Activated CD4-positive, alpha-beta T cell treated with anti-CD3 and anti-CD28 coated beads, Interleukin-2, amount 50 U/mL, for 16 hours (primary cell): ENCODE data around the gene KRT7.
"Not testable (repeated sequence)": the region's sequence is repeated elsewhere in the genome, so short reads cannot be mapped to it uniquely, and the experiment has no call there.

Experiments used
- DNase-seq: peaks from one replicate; pipeline ENCODE4 v3.0.0-alpha.2; 2020

The KRT7 gene

GRCh38 chr12:52280796-52281560 lies 47.9 kb downstream of the KRT7 start:
- DNase-seq = no peak

GRCh38 chr12:52284562-52285171 lies 51.6 kb downstream of the KRT7 start:
- no peak for DNase-seq

DNA sequence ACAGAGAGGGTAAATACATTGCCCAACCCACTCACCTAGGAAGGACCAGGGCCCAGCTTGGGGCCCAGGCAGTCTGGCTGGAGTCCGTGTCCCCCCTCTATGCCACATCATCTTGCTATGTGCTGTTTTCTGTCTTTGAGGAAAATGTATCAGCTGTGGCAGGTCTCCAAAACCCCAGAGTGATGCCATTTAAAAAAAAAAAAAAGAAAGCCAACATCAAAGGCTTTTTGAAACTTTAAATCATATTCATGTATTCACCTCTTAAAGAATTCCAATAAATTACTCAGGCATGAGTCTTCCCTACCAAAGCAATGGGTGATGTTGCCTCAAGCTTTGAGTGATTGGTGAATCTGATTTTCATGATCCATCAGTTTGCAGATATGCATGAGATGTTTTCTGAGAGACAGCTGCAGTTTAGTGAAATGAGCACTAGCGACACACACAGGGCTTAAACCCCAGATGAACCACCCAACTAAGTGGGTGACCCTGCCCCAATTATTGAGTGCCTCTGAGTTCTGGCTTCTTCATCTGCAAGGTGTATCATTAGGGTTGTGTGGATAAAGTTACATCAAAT lies 52.2 kb downstream of the KRT7 start:
- no peak for DNase-seq

GRCh38 chr12:52285851-52286530 lies 52.9 kb downstream of the KRT7 start:
- DNase-seq = no peak

GRCh38 chr12:52286857-52287785 lies 54.1 kb downstream of the KRT7 start:
- DNase-seq = not testable (repeated sequence)

DNA sequence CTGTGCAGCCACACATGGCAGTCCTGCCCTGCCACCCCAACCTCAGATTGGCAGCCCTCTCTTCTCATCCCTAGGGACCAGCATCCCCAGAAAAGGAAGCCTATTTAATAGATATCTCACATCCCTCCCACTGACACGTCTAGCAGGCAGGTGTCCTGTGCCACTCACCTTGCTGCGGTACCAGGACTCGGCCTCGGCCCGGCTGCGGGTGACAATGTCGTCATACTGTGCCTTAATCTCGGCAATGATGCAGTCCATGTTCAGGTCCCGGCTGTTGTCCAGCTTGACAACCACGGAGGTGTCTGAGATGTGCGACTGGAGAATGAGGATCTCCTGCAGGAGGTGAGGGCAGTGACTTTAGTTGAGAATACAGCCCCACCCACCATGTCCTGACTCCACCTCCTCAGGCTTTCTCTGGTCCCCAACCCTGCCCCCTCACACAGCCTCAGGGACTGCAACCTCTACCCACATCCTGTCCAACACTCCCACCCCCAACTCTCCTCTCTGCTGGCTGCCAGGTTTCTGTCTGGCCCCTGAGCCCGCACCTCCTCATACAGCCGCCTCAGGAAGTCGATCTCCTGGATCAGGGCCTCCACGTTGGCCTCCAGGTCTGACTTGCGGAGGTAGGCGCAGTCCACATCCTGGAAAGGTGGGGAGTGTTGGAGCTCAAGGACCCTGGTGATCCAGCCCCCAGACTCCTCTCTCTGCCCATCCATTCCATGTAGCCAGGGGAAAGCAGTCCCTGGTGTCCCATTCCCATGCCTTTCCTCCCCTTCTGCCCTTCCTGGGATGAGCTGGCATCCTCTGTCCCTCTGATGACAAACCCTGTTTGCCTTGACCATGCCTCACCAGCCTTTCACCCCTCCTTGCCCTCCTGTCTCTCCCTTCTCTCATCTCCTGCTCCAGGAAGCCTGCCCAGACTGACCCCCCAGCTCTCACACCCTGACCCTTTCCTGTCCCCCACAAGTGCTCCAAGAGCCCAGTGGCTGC lies 55.1 kb downstream of the KRT7 start:
- not testable (repeated sequence) for DNase-seq

GRCh38 chr12:52290483-52291134 lies 57.6 kb downstream of the KRT7 start:
- DNase-seq = not testable (repeated sequence)

GRCh38 chr12:52291267-52291935 lies 58.4 kb downstream of the KRT7 start, which contains the start of gene KRT81:
Gene KRT81, minus strand, starts transcription at chr12:52291534. Its CDS starts 69 bp downstream, at chr12:52291465.
- no peak for DNase-seq

DNA sequence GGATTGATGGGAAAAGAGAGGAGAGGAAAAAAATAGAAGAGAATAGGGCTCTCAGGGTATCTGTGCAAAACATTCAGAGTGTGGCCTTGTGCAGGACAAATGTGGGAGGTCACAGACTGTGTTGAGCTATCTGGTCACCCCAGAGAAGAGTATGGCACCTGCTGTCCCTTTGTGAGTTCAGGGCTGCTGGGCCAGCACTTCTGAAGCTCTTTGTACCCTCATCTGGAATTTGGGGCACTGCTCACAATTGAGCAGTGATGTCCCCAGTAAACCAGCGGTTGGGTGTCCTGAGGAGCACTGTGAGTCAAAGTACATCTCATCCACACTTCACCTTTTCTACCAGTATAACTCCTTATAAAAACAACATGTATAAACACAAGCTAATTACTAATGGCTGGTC lies 60.9 kb downstream of the KRT7 start:
- DNase-seq = no peak

DNA sequence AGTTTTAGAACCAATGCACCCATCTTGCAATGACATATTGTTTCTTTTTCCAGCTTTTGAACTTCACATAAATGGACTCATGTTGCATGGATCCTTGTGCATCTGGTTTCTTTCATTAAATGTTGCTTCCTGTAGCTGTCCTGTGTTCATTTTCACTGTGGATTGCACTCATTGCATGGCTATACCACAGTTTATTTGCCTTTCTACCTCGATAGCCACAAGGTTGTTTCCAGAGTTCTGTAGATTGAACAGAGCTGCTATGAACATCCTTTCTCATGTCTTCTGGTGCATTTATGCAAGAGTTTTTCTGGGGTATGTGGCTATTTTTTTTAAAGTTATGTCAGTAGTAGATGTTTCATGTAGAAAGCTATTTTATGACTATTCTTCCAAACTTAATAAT lies 61.8 kb downstream of the KRT7 start:
- no peak for DNase-seq

GRCh38 chr12:52295663-52296062 lies 62.6 kb downstream of the KRT7 start:
- no peak for DNase-seq

- no peak for DNase-seq
These were observed 63.7 kb downstream of the KRT7 start for GRCh38 chr12:52296572-52297215.
